GM19239 (cell line): ENCODE results near the gene ATG9B.
"Not testable (repeated sequence)": the region's sequence is repeated elsewhere in the genome, so short reads cannot be mapped to it uniquely, and the experiment has no call there.

ENCODE experiments used
- DNase-seq: peaks from one replicate; pipeline ENCODE4 v3.0.0; 2011; ENCODE audit warnings: low spot score; ENCODE audit not compliant: insufficient read length
- FAIRE-seq: peaks from 2 replicates; lab custom pipeline; 2011; peaks lifted over from hg19 to GRCh38; lab: Jason Lieb, UNC

Gene ATG9B

GRCh38 chr7:151059367-151060112 lies 35.2 kb upstream of the ATG9B start, which contains the start of gene SLC4A2:
TSS of gene SLC4A2 (plus strand) at chr7:151059589. CDS start at chr7:151061988, 2,399 bp downstream.
- FAIRE-seq (peak; percentile 8), DNase-seq (peak; percentile 95)

DNA sequence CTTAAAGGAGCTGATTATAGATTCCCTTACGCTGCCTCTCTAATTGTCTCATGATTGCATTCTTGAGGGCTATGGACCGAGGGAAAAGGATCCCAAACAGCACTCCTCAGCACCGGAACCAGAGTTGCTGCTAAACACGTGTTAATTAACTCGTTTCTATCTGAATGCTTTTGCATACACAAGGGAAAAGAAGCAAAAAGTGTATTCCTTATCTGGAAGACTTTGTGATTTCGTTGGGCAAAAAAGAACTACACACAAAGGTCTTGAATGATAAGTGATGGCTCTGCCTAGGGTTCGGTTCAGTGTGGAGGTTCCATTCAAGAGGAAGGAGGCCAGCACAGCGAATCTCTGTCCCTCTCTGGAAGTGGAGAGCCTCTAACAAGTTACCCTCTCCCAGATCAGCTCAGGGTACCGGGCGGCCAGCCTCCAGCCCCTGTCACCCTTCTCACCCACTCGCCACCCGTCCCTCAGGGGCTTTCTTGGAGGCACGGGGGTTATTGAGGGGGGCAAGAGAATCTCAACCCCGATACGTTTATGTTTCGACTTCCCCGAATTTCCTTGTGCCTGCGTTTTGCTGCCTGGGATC lies 34.6 kb upstream of the ATG9B start:
- peak; percentile 78 for FAIRE-seq
- no peak for DNase-seq

DNA sequence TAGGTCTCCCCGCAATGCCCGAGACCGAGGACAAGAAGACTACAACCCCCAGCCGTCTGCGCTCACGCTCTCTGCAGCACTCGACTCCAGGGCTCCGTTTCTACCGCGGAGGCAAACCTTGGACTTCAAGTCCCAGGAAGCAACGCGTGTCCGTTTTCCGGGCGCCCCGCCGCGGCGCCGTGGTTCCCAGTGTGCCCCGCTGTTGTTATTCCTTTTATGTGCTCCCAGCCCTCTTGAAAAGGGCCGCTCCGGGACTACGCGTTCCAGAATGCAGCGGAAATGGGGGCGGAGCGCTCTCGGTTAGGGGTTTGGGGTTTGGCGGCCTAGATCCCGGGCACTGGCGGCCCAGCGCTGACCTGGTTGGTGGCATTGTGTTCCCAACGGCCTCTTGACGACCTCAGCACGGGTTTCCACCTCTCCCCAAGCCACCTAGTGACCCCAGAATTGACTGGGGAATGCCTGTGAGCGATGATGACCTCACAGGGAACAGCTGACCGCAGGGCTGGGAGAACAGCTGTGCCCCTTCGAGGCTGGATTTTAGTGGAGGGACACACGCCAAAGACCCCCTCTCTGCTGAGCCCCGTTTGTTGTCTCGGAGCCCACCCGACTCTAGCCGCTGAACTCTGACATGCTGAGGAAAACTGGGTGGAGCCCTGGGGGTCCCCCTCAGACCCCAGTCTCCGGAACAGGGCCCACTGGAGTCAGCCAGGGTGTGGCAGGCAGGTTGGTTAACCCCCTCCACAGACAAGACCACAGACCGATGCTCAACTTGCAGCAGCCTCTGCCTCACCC lies 33.9 kb upstream of the ATG9B start:
- FAIRE-seq (peak; percentile 92), DNase-seq (peak; percentile 100)

GRCh38 chr7:151057506-151057988 lies 33.3 kb upstream of the ATG9B start, which contains the start of gene CDK5:
TSS of gene CDK5 (minus strand) at chr7:151057897. CDS start at chr7:151057848, 49 bp downstream.
- DNase-seq (peak; percentile 65), FAIRE-seq (no peak)

- FAIRE-seq (no peak), DNase-seq (no peak)
Observed at GRCh38 chr7:151056666-151057505, 32.6 kb upstream of the ATG9B start.

DNA sequence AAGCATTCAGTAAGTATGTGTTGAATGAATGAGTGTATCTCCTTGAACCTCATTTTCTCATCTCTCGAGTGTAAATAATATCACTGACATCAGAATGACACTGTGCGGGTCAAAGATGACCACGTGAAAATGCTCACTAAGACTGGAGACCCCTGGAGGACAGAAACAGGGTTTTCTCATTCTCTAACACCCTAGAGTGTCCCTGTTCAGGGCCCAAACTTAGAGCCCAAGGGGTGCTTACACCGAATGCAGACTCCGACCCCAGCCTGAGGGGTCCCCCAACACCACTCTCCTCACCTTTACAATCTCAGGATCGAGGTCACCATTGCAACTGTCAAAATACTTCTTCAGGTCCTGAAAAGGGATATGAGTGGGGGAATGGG lies 32.0 kb upstream of the ATG9B start:
- DNase-seq (no peak), FAIRE-seq (no peak)

- FAIRE-seq, result no peak
Observed at GRCh38 chr7:151053751-151054150, 29.5 kb upstream of the ATG9B start.

GRCh38 chr7:151053096-151053495 lies 28.8 kb upstream of the ATG9B start:
- FAIRE-seq (no peak), DNase-seq (no peak)

More at GRCh38 chr7:151053751-151054150, 29.5 kb upstream of the ATG9B start:
- no peak for DNase-seq

- FAIRE-seq, result no peak
- DNase-seq, result no peak
Observed at GRCh38 chr7:151051108-151051507, 26.8 kb upstream of the ATG9B start.

GRCh38 chr7:151048911-151049463 lies 24.7 kb upstream of the ATG9B start:
- DNase-seq (no peak), FAIRE-seq (no peak)

GRCh38 chr7:151047976-151048815 lies 23.9 kb upstream of the ATG9B start, which contains the start of gene ASIC3:
TSS of gene ASIC3 (plus strand) at chr7:151048531. CDS start at chr7:151048886, 355 bp downstream.
- FAIRE-seq, result no peak
- no peak for DNase-seq

- FAIRE-seq (no peak), DNase-seq (no peak)
Observed at GRCh38 chr7:151046603-151047573, 22.6 kb upstream of the ATG9B start.

- DNase-seq (no peak), FAIRE-seq (no peak)
Observed at GRCh38 chr7:151045967-151046366, 21.7 kb upstream of the ATG9B start.

DNA sequence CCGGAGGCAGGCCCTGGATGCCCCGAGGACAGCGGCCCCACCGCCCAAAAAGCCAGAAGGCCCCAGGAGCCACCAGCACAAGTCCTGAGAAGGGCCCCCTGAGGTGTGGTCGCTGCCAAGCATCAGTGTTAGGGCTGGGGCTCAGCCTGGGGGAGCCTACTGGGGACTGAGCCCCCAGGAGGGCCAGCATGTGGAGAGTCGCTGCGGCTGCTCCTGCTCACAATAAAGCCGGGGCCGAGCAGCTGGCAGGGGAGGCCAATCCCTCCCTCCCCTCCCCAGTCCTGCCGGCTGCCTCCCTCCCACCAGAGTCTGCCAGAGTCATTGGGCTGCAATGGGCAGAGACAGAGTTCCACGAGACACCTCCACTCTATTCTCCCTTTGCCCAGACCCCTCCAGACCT lies 21.0 kb upstream of the ATG9B start:
- FAIRE-seq (no peak), DNase-seq (no peak)

- DNase-seq (no peak), FAIRE-seq (no peak)
Observed at GRCh38 chr7:151043959-151044358, 19.7 kb upstream of the ATG9B start.

- not testable (repeated sequence) for DNase-seq, FAIRE-seq
Observed at GRCh38 chr7:151043449-151043848, 19.2 kb upstream of the ATG9B start.

DNA sequence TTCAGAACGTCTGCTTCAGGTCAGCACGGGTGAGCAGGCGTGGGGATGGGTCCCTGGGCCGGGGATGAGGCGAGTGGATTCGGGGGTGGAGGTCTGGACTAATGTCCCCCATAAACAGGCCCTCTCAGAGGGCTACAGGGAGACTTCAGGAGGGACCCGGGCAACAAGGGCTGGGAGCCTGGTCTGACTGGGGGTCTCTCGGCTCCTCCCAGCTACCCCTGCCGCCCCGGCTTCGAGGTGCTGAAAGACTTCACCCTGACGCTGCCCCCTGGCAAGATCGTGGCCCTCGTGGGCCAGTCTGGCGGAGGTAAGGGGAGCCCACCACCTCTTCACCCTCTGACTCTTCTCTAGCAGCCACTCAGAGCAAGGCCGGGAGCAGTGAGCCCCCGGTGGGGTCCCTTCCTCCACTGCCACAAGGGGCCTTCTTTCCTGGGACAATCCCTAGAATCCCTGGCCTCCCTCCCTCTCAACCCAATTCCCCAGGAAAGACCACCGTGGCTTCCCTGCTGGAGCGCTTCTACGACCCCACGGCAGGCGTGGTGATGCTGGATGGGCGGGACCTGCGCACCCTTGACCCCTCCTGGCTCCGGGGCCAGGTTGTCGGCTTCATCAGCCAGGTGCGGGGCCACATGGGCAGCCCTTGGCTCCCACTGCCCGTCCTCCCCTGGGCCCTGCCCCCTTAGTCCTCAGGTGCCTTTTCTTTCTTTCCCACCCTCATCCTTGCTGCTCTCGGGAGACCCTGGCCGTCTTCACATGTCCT lies 16.5 kb upstream of the ATG9B start:
- DNase-seq (no peak), FAIRE-seq (no peak)
